Skeletal muscle tissue (tissue), 4 donors: ENCODE measurements around the gene FBXO47. TPM values are rescaled to one million over a fixed set of nuclear protein-coding genes. Genes with fewer than 3 reads are reported as not detected.

Experiments used
- H3K27ac ChIP-seq: one replicate; pipeline ENCODE4 v1.7.0; 2013; ENCODE audit warnings: mild to moderate bottlenecking, low read depth, low read length, inconsistent platforms
- H3K27me3 ChIP-seq, 3 donors: one replicate each; pipeline ENCODE4 v1.7.0; 2013; ENCODE audit warnings: low read length in 3 of 3; ENCODE audit not compliant: control insufficient read depth in 3 of 3, insufficient read depth in 3 of 3
- H3K36me3 ChIP-seq, 3 donors: one replicate each; pipeline ENCODE4 v1.7.0; 2013; ENCODE audit warnings: low read length in 3 of 3; ENCODE audit not compliant: control insufficient read depth in 3 of 3, insufficient read depth in 3 of 3
- H3K4me1 ChIP-seq, 3 donors: one replicate each; pipeline ENCODE4 v1.7.0; 2013; ENCODE audit warnings: low read length in 3 of 3, mild to moderate bottlenecking in 3 of 3; ENCODE audit not compliant: control insufficient read depth in 3 of 3, insufficient read depth in 3 of 3
- H3K4me3 ChIP-seq, 3 donors: one replicate each; pipeline ENCODE4 v1.7.0; 2013; ENCODE audit warnings: low read length in 3 of 3
- H3K9ac ChIP-seq, 3 donors: one replicate each; pipeline ENCODE4 v1.7.0; 2013; ENCODE audit warnings: low read length in 3 of 3, mild to moderate bottlenecking in 3 of 3, moderate library complexity in 2 of 3, low read depth in 1 of 3
- H3K9me3 ChIP-seq, 3 donors: one replicate each; pipeline ENCODE4 v1.7.0; 2013; ENCODE audit warnings: low read length in 3 of 3; ENCODE audit not compliant: control insufficient read depth in 3 of 3
- total RNA-seq: library from RNA; depleted of rRNA; stranded (reverse); fragments of >200 nt; gene quantifications from one replicate; pipeline ENCODE4 v1.2.3, GENCODE V29; 2014
- donor health status: Osteomylitis.

FBXO47 gene
- total RNA-seq, 1 donor from 2014 or later: not detected

DNA sequence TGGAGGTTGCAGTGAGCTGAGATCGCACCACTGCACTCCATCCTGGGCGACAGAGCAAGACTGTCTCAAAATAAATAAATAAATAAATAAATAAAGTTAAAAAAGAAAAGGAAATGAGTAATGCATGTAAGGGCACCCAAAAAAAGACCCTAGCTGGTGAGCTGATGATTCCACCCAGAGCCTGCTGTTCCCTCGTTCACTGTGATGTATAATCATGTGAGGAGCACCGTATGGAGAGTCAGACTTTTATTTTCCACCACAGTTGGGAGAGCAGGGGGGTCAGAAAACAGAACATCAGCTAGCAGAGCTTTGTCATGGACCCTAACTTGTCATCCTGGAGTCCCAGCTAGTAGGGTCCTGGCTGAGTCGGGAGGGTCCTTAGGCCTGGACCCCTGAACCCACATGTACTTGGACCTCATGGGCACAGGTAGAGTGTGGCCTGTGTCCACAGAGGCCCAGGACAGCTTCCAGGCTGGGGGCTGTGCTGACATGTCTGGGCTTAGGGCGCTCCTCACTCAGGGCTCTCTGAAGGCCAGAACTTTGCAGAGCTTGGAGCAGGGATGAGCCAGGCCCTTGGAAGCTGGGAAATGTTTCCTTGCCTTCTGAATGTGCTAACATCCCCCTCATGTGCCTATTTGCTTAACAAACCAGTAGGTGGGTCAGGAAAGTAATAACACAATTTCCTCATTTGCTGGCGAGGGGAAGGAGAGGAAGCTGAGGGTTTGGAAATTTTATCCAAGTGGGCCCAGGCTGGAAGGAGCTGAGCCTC, 60.6 kb downstream of the FBXO47 start:
- peaks cover 2 to 9% (median 5%) of the 10 kb centered on the region in 3 donors for H3K36me3 ChIP-seq
- peak overlapping the region in 1 of 3 donors; percentile 1 for H3K9ac ChIP-seq

DNA sequence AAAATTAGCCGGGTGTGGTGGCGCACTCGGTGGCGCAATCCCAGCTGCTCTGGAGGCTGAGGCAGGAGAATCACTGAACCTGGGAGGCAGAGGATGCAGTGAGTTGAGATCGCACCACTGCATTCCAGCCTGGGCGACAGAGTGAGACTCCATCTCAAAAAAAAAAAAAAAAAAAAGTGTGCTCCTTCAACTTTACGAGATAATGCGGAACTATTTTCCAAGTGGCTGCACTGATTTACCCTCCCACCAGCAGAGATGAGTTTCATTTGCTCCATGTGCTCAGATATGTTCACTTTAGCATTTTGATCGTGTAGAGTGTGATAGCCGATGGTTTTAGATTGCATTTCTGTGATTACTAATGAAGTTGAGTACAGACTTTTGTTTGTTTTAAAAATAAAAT, 61.8 kb downstream of the FBXO47 start:
- no peaks in the 10 kb centered on the region for H3K9me3 ChIP-seq
- H3K4me1 ChIP-seq: peaks cover 35 to 43% (median 39%) of the 10 kb centered on the region in 3 donors
- H3K36me3 ChIP-seq: peaks cover 2 to 6% (median 4%) of the 10 kb centered on the region in 3 donors
- no peaks in the 10 kb centered on the region for H3K27me3 ChIP-seq
- no peak overlapping the region for H3K9ac ChIP-seq
- H3K4me3 ChIP-seq: no peak overlapping the region
- H3K27ac ChIP-seq: no peak overlapping the region

More for the DNA sequence above, 60.6 kb downstream of the FBXO47 start:
- H3K4me3 ChIP-seq: no peak overlapping the region
- no peaks in the 10 kb centered on the region for H3K27me3 ChIP-seq
- peaks cover 23 to 40% (median 33%) of the 10 kb centered on the region in 3 donors for H3K4me1 ChIP-seq
- H3K27ac ChIP-seq: no peak overlapping the region
- no peaks in the 10 kb centered on the region for H3K9me3 ChIP-seq

DNA sequence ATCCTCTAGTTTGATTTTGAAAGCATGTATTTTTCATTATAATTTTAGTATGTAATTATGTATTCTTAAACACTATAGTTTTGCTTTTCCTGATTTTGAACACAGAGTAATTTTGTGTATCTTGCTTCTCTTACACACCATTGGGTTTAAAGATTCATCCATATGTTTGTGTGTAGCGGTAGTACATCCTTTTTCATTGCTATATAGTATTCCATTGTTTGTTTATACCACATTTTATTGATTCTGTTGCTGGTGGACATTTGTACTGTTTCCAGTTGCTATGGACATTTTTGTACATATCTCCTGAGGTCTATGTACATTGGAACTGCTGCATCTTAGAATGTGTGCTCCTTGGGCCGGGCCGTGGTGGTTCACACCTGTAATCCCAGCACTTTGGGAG, 62.3 kb downstream of the FBXO47 start:
- peaks cover 2 to 4% (median 4%) of the 10 kb centered on the region in 3 donors for H3K36me3 ChIP-seq
- no peak overlapping the region for H3K9ac ChIP-seq
- H3K27me3 ChIP-seq: no peaks in the 10 kb centered on the region
- H3K4me1 ChIP-seq: peaks cover 35 to 43% (median 40%) of the 10 kb centered on the region in 3 donors
- no peak overlapping the region for H3K27ac ChIP-seq
- H3K9me3 ChIP-seq: no peaks in the 10 kb centered on the region
- no peak overlapping the region for H3K4me3 ChIP-seq

DNA sequence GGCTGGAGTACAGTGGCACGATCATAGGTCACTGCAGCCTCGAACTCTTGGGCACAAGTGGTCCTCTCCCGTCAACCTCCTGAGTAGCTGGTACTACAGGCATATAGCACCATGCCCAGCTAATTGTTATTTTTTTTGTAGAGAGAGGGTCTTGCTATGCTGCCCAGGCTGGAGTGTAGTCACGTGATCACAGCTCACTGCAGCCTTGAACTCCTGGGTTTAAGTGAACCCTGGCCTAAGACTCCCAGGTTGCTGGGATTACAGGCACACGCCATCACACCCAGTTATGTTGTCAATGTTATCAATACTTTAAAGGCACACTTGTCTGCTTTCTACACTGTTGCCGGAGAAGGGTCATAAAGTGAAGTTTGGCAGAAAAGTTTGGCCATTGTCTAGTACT, 63.8 kb downstream of the FBXO47 start:
- H3K36me3 ChIP-seq: peaks cover 4 to 12% (median 7%) of the 10 kb centered on the region in 3 donors
- no peaks in the 10 kb centered on the region for H3K27me3 ChIP-seq
- H3K9ac ChIP-seq: no peak overlapping the region
- no peaks in the 10 kb centered on the region for H3K9me3 ChIP-seq
- H3K27ac ChIP-seq: no peak overlapping the region
- H3K4me3 ChIP-seq: no peak overlapping the region
- peaks cover 44 to 53% (median 47%) of the 10 kb centered on the region in 3 donors for H3K4me1 ChIP-seq

DNA sequence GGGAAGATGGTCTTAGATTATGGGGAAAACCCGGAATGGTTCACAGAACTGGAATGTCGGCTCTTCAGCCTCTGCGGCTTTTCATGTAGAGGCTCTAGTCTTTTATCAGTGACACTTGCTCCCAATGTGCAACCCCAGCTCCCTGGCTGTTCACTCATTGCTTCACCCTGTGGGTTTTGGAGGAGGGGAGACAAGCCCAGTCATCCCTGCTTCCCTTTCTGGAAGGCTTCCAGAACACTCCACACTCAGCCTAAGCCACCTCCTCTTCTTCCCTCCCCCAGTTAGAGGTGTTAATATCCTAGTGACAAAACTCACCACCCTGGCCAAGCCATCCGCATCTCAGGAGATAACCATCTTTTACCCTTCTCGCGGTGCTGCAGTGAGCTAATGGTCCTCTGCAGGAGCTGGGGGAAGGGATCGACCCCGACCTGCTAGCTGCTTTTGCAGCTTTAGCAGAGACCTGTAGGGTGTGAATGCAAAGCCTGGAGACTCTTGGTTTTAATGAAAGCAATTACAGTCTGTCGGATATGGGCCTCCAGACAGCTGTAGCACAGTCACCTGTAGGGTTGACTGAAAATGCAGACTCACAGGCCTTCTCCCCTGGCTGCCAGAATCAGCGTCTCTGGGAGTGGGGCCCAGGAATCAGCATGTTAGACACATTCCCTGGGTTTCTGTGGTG, 66.1 kb downstream of the FBXO47 start:
- peak overlapping the region in 2 of 3 donors; percentile 13 to 38 for H3K4me3 ChIP-seq
- H3K36me3 ChIP-seq: peaks cover 3 to 12% (median 7%) of the 10 kb centered on the region in 3 donors
- peak overlapping the region; percentile 47 for H3K27ac ChIP-seq

DNA sequence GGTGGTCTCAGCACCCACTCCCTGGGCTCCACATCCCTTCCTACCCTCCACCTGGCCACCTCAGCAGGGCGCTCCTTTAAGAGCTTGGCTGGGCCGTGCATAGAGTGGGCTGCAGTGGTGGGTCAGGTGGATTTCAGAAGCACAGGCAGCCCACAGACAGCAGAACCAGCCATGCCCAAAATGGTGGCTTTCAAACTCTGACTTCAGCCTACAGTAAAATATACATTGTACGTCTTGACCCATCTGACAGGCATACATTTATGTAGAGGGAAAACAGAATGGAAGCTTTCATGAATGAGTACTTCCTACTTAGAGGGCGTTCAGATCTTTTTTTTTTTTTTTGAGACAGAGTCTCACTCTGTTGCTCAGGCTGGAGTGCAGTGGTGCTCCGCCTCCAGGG, 67.8 kb downstream of the FBXO47 start:
- no peak overlapping the region for H3K9ac ChIP-seq
- H3K36me3 ChIP-seq: peaks cover 5 to 9% (median 7%) of the 10 kb centered on the region in 3 donors
- no peak overlapping the region for H3K4me3 ChIP-seq
- H3K27ac ChIP-seq: peak overlapping the region; percentile 69
- no peaks in the 10 kb centered on the region for H3K27me3 ChIP-seq
- H3K9me3 ChIP-seq: no peaks in the 10 kb centered on the region
- H3K4me1 ChIP-seq: peaks cover 51 to 58% (median 51%) of the 10 kb centered on the region in 3 donors

More for the DNA sequence above, 66.1 kb downstream of the FBXO47 start:
- peak overlapping the region in 2 of 3 donors; percentile 51 to 60 for H3K9ac ChIP-seq
- no peaks in the 10 kb centered on the region for H3K27me3 ChIP-seq
- H3K9me3 ChIP-seq: no peaks in the 10 kb centered on the region
- peaks cover 50 to 56% (median 51%) of the 10 kb centered on the region in 3 donors for H3K4me1 ChIP-seq

DNA sequence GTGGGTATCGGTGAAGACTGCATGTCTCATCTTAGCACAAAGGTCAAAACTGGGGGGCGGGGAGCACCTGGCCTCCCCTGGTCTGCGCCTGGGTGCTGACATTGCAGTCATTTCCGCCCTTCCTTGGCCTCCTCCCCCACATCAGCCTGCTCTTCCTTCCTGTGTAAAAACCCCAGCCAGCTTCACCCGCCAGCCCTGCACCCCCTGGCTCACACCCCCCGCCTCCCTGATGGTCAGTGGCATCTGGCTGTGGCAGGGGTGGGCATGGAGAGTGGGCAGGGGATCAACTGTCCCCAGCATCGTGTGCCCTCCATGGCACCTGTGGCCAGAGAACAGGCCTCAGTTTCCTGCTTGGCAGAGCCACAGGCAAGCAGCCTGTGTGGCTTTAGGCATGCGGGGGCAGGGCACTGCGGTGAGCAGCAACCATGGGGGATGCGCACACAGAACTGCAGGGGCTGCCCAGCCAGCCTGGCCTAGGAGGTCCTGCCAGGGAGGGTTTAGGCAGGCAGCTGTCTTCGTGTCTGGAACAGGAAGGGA, 68.3 kb downstream of the FBXO47 start:
- no peaks in the 10 kb centered on the region for H3K27me3 ChIP-seq
- H3K9ac ChIP-seq: peak overlapping the region in 1 of 3 donors; percentile 33
- peaks cover 5 to 9% (median 7%) of the 10 kb centered on the region in 3 donors for H3K36me3 ChIP-seq
- no peaks in the 10 kb centered on the region for H3K9me3 ChIP-seq
- H3K4me3 ChIP-seq: no peak overlapping the region
- H3K4me1 ChIP-seq: peaks cover 54 to 64% (median 56%) of the 10 kb centered on the region in 3 donors
- H3K27ac ChIP-seq: peak overlapping the region; percentile 69

DNA sequence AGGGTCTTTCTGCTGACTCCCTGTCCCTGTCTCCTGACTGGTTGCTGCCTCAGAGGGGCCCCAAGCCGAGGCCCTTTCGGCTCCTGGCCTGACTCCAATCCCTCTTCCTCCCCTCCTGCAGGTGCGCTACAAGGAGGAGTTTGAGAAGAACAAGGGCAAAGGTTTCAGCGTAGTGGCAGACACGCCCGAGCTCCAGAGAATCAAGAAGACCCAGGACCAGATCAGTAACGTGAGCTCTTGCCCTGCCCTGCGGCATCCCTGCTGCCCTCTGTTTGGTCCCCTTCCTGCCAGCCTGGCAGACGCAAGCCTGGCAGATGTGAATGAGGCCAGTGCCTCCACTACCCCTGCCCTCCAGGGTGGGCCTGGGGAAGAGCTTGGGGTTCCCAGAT, 68.9 kb downstream of the FBXO47 start:
- no peak overlapping the region for H3K4me3 ChIP-seq
- peak overlapping the region; percentile 69 for H3K27ac ChIP-seq
- H3K27me3 ChIP-seq: no peaks in the 10 kb centered on the region
- H3K4me1 ChIP-seq: peaks cover 59 to 70% (median 62%) of the 10 kb centered on the region in 3 donors
- H3K36me3 ChIP-seq: peaks cover 5 to 9% (median 7%) of the 10 kb centered on the region in 3 donors
- peak overlapping the region in 1 of 3 donors; percentile 33 for H3K9ac ChIP-seq
- H3K9me3 ChIP-seq: no peaks in the 10 kb centered on the region

DNA sequence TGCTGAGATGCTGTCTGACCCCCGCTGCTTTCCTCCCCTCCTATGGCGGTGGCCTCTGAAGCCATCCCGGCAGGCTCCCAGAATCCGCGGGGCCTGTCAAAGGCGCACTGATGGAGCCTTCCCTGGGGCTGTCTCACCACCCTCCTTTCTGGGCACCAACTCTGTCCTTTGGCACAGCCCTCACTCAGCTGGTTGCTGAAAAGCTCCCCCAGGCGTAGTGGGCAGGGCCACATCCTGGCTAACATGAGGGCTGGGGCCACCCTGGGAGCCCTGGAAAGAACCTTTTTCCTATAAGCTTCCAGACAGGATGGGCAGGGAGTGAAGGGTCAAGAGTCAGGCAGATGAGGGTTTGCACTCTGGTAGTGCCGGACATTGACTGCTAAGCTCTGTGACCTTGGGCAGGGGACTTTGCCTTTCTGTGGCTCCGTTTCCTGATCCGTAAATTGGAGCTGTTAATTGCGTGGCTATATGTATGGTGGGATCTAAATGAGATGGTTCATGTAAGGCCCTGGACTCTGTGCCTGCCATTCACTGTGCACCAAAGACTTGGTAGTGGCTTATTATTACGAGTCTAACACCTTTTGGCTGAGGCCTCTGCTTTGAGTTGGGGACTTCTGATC, 69.4 kb downstream of the FBXO47 start:
- peak overlapping the region in 1 of 3 donors; percentile 41 for H3K4me3 ChIP-seq
- H3K36me3 ChIP-seq: peaks cover 6 to 12% (median 7%) of the 10 kb centered on the region in 3 donors
- H3K9ac ChIP-seq: peak overlapping the region in 1 of 3 donors; percentile 40

More for the DNA sequence above, 69.4 kb downstream of the FBXO47 start:
- no peaks in the 10 kb centered on the region for H3K9me3 ChIP-seq
- peak overlapping the region; percentile 69 for H3K27ac ChIP-seq
- H3K27me3 ChIP-seq: no peaks in the 10 kb centered on the region
- peaks cover 61 to 71% (median 67%) of the 10 kb centered on the region in 3 donors for H3K4me1 ChIP-seq
